ENCODE data around the gene RBM33. TPM values are rescaled to one million over a fixed set of nuclear protein-coding genes. Genes with fewer than 3 reads are reported as not detected.

RBM33 gene
- total RNA-seq, 1 donor from 2014 or later = 79.4 TPM

- DNase-seq (ENCODE audit: low spot score, unreplicated experiment) = no peak
- H3K27me3 Mint-ChIP-seq = peaks cover 38% of the 10 kb centered on the region
- H3K4me1 Mint-ChIP-seq (ENCODE audit: low read depth) = peaks cover 14% of the 10 kb centered on the region
- no peaks in the 10 kb centered on the region for H3K9me3 Mint-ChIP-seq (ENCODE audit: low read depth)
- no peak overlapping the region for H3K4me3 Mint-ChIP-seq (ENCODE audit: low read depth)
- H3K36me3 Mint-ChIP-seq (ENCODE audit: insufficient read depth) = peaks cover 10% of the 10 kb centered on the region
- no peak for TF ChIP-seq CTCF (IDR thresholded peaks at IDR 0.05; ENCODE audit: unreplicated experiment)
- H3K27ac Mint-ChIP-seq = no peak overlapping the region
These were observed 158.5 kb downstream of the RBM33 start for GRCh38 chr7:155802906-155803417.

GRCh38 chr7:155803418-155804376 lies 159.2 kb downstream of the RBM33 start:
- H3K36me3 Mint-ChIP-seq (ENCODE audit: insufficient read depth) = peaks cover 10% of the 10 kb centered on the region
- peaks cover 16% of the 10 kb centered on the region for H3K4me1 Mint-ChIP-seq (ENCODE audit: low read depth)
- DNase-seq (ENCODE audit: low spot score, unreplicated experiment) = no peak
- TF ChIP-seq CTCF (IDR thresholded peaks at IDR 0.05; ENCODE audit: unreplicated experiment) = no peak
- peaks cover 32% of the 10 kb centered on the region for H3K27me3 Mint-ChIP-seq
- H3K4me3 Mint-ChIP-seq (ENCODE audit: low read depth) = peak overlapping the region; percentile 73
- H3K27ac Mint-ChIP-seq = peak overlapping the region; percentile 92
- no peaks in the 10 kb centered on the region for H3K9me3 Mint-ChIP-seq (ENCODE audit: low read depth)

GRCh38 chr7:155804431-155804831 lies 160.0 kb downstream of the RBM33 start:
- Mint-ChIP-seq H3K4me3 (ENCODE audit: low read depth) (peak overlapping the region; percentile 37), H3K27me3 (peaks cover 24% of the 10 kb centered on the region), H3K36me3 (ENCODE audit: insufficient read depth) (peaks cover 10% of the 10 kb centered on the region), H3K4me1 (ENCODE audit: low read depth) (peaks cover 19% of the 10 kb centered on the region), H3K9me3 (ENCODE audit: low read depth) (no peaks in the 10 kb centered on the region), H3K27ac (peak overlapping the region; percentile 71)
- no peak for DNase-seq (ENCODE audit: low spot score, unreplicated experiment)
- TF ChIP-seq CTCF (IDR thresholded peaks at IDR 0.05; ENCODE audit: unreplicated experiment) = no peak

GRCh38 chr7:155804897-155805825 lies 160.7 kb downstream of the RBM33 start:
- peak; percentile 81 for TF ChIP-seq CTCF (IDR thresholded peaks at IDR 0.05; ENCODE audit: unreplicated experiment)
- H3K4me1 Mint-ChIP-seq (ENCODE audit: low read depth) = peaks cover 20% of the 10 kb centered on the region
- H3K36me3 Mint-ChIP-seq (ENCODE audit: insufficient read depth) = peaks cover 9% of the 10 kb centered on the region
- H3K9me3 Mint-ChIP-seq (ENCODE audit: low read depth) = no peaks in the 10 kb centered on the region
- peak overlapping the region; percentile 37 for H3K4me3 Mint-ChIP-seq (ENCODE audit: low read depth)
- no peak overlapping the region for H3K27ac Mint-ChIP-seq
- DNase-seq (ENCODE audit: low spot score, unreplicated experiment) = peak; percentile 85
- peaks cover 17% of the 10 kb centered on the region for H3K27me3 Mint-ChIP-seq

- no peak overlapping the region for H3K27ac Mint-ChIP-seq
- H3K4me1 Mint-ChIP-seq (ENCODE audit: low read depth) = peaks cover 24% of the 10 kb centered on the region
- H3K9me3 Mint-ChIP-seq (ENCODE audit: low read depth) = no peaks in the 10 kb centered on the region
- peaks cover 9% of the 10 kb centered on the region for H3K36me3 Mint-ChIP-seq (ENCODE audit: insufficient read depth)
- H3K4me3 Mint-ChIP-seq (ENCODE audit: low read depth) = no peak overlapping the region
- no peak for DNase-seq (ENCODE audit: low spot score, unreplicated experiment)
- peaks cover 20% of the 10 kb centered on the region for H3K27me3 Mint-ChIP-seq
- TF ChIP-seq CTCF (IDR thresholded peaks at IDR 0.05; ENCODE audit: unreplicated experiment) = no peak
These were observed 161.3 kb downstream of the RBM33 start for GRCh38 chr7:155805826-155806095.
